BJ (cell line): ENCODE data around the gene SH3RF3. TPM values are rescaled to one million over a fixed set of nuclear protein-coding genes. Genes with fewer than 3 reads are reported as not detected.

Experiments
- CTCF ChIA-PET: fragments of 350-600 bp; formaldehyde crosslinking; extraction: SDS; loops from one replicate; lab custom pipeline; 2021; ENCODE audit warnings: antibody characterized with exemption, inconsistent platforms; lab: Yijun Ruan, JAX
- POLR2A ChIA-PET: fragments of 300-600 bp; sonication (Branson Sonifier 250); formaldehyde crosslinking; extraction: SDS; loops from one replicate; lab custom pipeline; 2021; ENCODE audit warnings: antibody characterized with exemption; lab: Charles Lee
- DNase-seq: peaks from one replicate; pipeline ENCODE4 v3.0.0-alpha.2; 2011; ENCODE audit warnings: low read depth
- H3K27me3 ChIP-seq: 2 replicates; pipeline ENCODE4 v1.6.0; 2011; ENCODE audit warnings: low read length; ENCODE audit not compliant: control insufficient read depth, insufficient read depth
- H3K36me3 ChIP-seq: 2 replicates; pipeline ENCODE4 v1.5.1; 2011; ENCODE audit warnings: low read length; ENCODE audit not compliant: control insufficient read depth, insufficient read depth
- H3K4me3 ChIP-seq: 2 replicates; pipeline ENCODE4 v1.5.1; 2011; ENCODE audit warnings: low read depth, mild to moderate bottlenecking, control low read depth, low read length
- polyA plus RNA-seq: library from polyadenylated mRNA; depleted of rRNA; stranded (reverse); fragments of >200 nt; gene quantifications from 2 replicates; pipeline ENCODE4 v1.2.3, GENCODE V29; 2011
- TF ChIP-seq, protein P1 (sequence below): IDR thresholded peaks from 2 replicates; pipeline ENCODE4 v1.5.1; 2011; ENCODE audit warnings: low read depth, mild to moderate bottlenecking, control low read depth, inconsistent platforms, low read length, moderate library complexity; ENCODE audit not compliant: insufficient read depth

The SH3RF3 gene
- polyA plus RNA-seq, 1 experiment: 3.6 TPM

DNA sequence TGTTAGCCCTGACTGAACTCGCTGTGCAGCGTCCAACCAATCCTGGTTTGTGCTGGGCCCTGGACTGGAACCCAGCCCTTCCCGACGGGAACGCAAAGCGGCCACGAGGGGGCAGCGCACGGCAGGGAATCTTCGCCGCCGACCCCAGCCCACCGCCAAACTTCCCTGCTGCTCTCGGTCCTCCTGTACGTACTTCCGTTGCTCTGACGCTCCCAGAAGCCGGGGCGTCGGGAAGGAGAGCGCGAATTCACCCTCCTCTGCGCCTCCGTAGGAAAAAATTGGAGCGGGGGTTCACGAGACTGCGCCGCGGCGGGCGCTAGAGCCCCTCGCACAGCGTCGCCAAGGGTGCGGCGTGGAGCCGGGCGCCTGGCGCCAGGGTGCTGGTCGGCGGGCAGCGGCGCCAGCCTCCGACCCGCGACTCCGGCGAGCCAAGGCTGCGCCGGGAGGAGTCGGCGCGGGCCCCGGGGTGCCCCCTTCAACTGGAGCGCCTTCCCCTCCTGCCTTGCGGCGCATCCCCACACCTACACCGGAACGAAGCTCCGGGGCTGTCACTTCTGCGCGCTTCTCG lies 873 bp upstream of the SH3RF3 start:
- TF ChIP-seq, protein P1, sequence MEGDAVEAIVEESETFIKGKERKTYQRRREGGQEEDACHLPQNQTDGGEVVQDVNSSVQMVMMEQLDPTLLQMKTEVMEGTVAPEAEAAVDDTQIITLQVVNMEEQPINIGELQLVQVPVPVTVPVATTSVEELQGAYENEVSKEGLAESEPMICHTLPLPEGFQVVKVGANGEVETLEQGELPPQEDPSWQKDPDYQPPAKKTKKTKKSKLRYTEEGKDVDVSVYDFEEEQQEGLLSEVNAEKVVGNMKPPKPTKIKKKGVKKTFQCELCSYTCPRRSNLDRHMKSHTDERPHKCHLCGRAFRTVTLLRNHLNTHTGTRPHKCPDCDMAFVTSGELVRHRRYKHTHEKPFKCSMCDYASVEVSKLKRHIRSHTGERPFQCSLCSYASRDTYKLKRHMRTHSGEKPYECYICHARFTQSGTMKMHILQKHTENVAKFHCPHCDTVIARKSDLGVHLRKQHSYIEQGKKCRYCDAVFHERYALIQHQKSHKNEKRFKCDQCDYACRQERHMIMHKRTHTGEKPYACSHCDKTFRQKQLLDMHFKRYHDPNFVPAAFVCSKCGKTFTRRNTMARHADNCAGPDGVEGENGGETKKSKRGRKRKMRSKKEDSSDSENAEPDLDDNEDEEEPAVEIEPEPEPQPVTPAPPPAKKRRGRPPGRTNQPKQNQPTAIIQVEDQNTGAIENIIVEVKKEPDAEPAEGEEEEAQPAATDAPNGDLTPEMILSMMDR: peak; percentile 87
- ChIA-PET POLR2A (interaction anchor here (0.6 kb wide), 1 partner anchor 38 kb away, joined by 3 read pairs; no protein-coding TSS in a partner anchor), CTCF (interaction anchor here (0.6 to 8.8 kb wide), 17 partner anchors 11 to 382 kb away, joined by 3 to 120 read pairs (median 4); no protein-coding TSS in a partner anchor)

DNA sequence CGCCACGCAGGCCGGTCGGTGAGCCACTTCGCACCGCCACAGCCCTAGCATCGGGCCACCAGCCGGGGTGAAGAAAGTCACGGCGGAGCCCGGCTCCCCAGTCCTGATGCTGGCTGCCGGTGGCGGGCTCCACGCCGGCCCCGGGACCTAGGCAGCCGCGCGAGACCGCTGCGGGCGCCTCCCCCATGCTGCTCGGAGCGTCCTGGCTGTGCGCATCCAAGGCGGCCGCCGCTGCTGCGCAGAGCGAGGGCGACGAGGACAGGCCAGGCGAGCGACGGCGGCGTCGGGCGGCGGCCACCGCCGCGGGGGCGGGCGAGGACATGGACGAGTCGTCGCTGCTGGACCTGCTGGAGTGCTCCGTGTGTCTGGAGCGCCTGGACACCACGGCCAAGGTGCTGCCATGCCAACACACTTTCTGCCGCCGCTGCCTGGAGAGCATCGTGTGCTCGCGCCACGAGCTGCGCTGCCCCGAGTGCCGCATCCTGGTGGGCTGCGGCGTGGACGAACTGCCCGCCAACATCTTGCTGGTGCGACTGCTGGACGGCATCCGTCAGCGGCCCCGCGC lies 433 bp downstream of the SH3RF3 start:
- Histone ChIP-seq H3K4me3 (peak overlapping the region; percentile 69), H3K27me3 (no peaks in the 10 kb centered on the region), H3K36me3 (no peaks in the 10 kb centered on the region)
- TF ChIP-seq, protein P1: no peak
- DNase-seq: no peak
- POLR2A ChIA-PET: no interaction called here
- CTCF ChIA-PET: interaction anchor here (0.9 to 8.8 kb wide), 7 partner anchors 42 to 380 kb away, joined by 3 to 120 read pairs (median 3); no protein-coding TSS in a partner anchor

More for the DNA sequence above, 873 bp upstream of the SH3RF3 start:
- Histone ChIP-seq H3K36me3 (no peaks in the 10 kb centered on the region), H3K27me3 (no peaks in the 10 kb centered on the region), H3K4me3 (peak overlapping the region; percentile 69)
- no peak for DNase-seq

- no peaks in the 10 kb centered on the region for H3K36me3 ChIP-seq
- POLR2A ChIA-PET: no interaction called here
- peak overlapping the region; percentile 69 for H3K4me3 ChIP-seq
- no peak for DNase-seq
- CTCF ChIA-PET: interaction anchor here (1.0 to 8.8 kb wide), 4 partner anchors 41 to 380 kb away, joined by 3 to 120 read pairs (median 3); no protein-coding TSS in a partner anchor
- TF ChIP-seq, protein P1: no peak
- no peaks in the 10 kb centered on the region for H3K27me3 ChIP-seq
These were observed 1.1 kb downstream of the SH3RF3 start for GRCh38 chr2:109129921-109130722.

- Histone ChIP-seq H3K36me3 (no peaks in the 10 kb centered on the region), H3K27me3 (no peaks in the 10 kb centered on the region), H3K4me3 (peak overlapping the region; percentile 69)
- no peak for DNase-seq
- TF ChIP-seq, protein P1: no peak
- ChIA-PET CTCF (interaction anchor here (1.0 to 8.8 kb wide), 3 partner anchors 41 to 379 kb away, joined by 3 to 120 read pairs (median 3); no protein-coding TSS in a partner anchor), POLR2A (no interaction called here)
These were observed 1.7 kb downstream of the SH3RF3 start for GRCh38 chr2:109130723-109130995.

GRCh38 chr2:109131777-109132176 lies 2.8 kb downstream of the SH3RF3 start:
- no peak for DNase-seq
- POLR2A ChIA-PET: no interaction called here
- Histone ChIP-seq H3K36me3 (no peaks in the 10 kb centered on the region; the same call in 1 of the 2 replicates), H3K4me3 (no peak overlapping the region), H3K27me3 (no peaks in the 10 kb centered on the region)
- TF ChIP-seq, protein P1: no peak
- CTCF ChIA-PET: interaction anchor here (0.8 to 8.8 kb wide), 3 partner anchors 10 to 378 kb away, joined by 3 to 120 read pairs (median 3); no protein-coding TSS in a partner anchor
